Esophagus muscularis mucosa (tissue), 4 donors: ENCODE results near the gene CREBZF. TPM values are rescaled to one million over a fixed set of nuclear protein-coding genes. Genes with fewer than 3 reads are reported as not detected.

Experiments used
- DNase-seq: peaks from one replicate; pipeline ENCODE4 v3.0.0-alpha.2; 2017; ENCODE audit errors: extremely low spot score
- H3K27ac ChIP-seq, 4 donors: fragments of 200-600 bp; sonication (generic); replicated peaks in 1 of 4; 1 replicate in 3 of 4; 2 replicates in 1 of 4; pipeline ENCODE4 v1.5.1; 2016 to 2019; ENCODE audit warnings: mild to moderate bottlenecking in 1 of 4
- H3K27me3 ChIP-seq, 4 donors: fragments of 200-600 bp; sonication (generic); one replicate each; pipeline versions ENCODE4 v1.5.1 to v1.6.0; 2016 to 2019
- H3K36me3 ChIP-seq, 4 donors: fragments of 200-600 bp; sonication (generic); one replicate each; pipeline ENCODE4 v1.5.1; 2016 to 2019
- H3K4me1 ChIP-seq, 4 donors: fragments of 200-600 bp; sonication (generic); one replicate each; pipeline ENCODE4 v1.5.1; 2016 to 2019
- H3K4me3 ChIP-seq, 4 donors: fragments of 200-600 bp; sonication (generic); 1 replicate in 2 of 4; 2 replicates in 2 of 4; pipeline ENCODE4 v1.5.1; 2016 to 2019; ENCODE audit warnings: mild to moderate bottlenecking in 4 of 4, moderate library complexity in 1 of 4
- H3K9me3 ChIP-seq, 4 donors: fragments of 200-600 bp; sonication (generic); 1 replicate in 3 of 4; 2 replicates in 1 of 4; pipeline ENCODE4 v1.5.1; 2016 to 2019
- CTCF ChIP-seq, 3 experiments: fragments of 200-600 bp in 2 of 3; fragments of 450-650 bp in 1 of 3; sonication (generic) in 2 of 3; IDR thresholded peaks; one replicate each; pipeline ENCODE4 v1.5.1; 2017 to 2019; ENCODE audit warnings: antibody characterized with exemption in 3 of 3, mild to moderate bottlenecking in 2 of 3, moderate library complexity in 1 of 3
- EP300 ChIP-seq: sonication (generic); formaldehyde crosslinking; IDR thresholded peaks from one replicate; pipeline ENCODE4 v1.6.1; 2017; ENCODE audit warnings: antibody characterized with exemption
- POLR2A ChIP-seq: fragments of 450-650 bp; IDR thresholded peaks from one replicate; pipeline ENCODE4 v1.6.1; 2017; ENCODE audit warnings: antibody characterized with exemption, moderate library complexity, mild to moderate bottlenecking, low read depth
- POLR2AphosphoS5 ChIP-seq, 2 donors: sonication (generic); formaldehyde crosslinking; IDR thresholded peaks; one replicate each; pipeline ENCODE4 v1.6.1; 2017; ENCODE audit warnings: antibody characterized with exemption in 2 of 2
- WGBS: methylation state at CpG from one replicate; pipeline ENCODE4 v1.1.5; 2018; 5-methylcytosine and 5-hydroxymethylcytosine counted together
- intact Hi-C: fragments of 100-400 bp; cut with DNase I; formaldehyde crosslinking; loops from one replicate; pipeline ENCODE4 v1.15.1; 2023
- total RNA-seq, 4 donors: library from RNA; depleted of rRNA; stranded (reverse); fragments of >200 nt; gene quantifications; one replicate each; pipeline versions ENCODE4 v1.1.0 to v1.2.1, GENCODE V29; 2016

Gene CREBZF
- total RNA-seq, 4 donors from 2014 or later, result 34.8 to 60.6 (median 37.0) TPM

- Histone ChIP-seq H3K27ac (no peak overlapping the region), H3K9me3 (no peaks in the 10 kb centered on the region), H3K36me3 (peaks cover 0 to 6% (median 2%) of the 10 kb centered on the region in 4 donors), H3K4me3 (no peak overlapping the region), H3K27me3 (no peaks in the 10 kb centered on the region), H3K4me1 (peaks cover 7 to 9% (median 8%) of the 10 kb centered on the region in 4 donors)
- WGBS, result 52% methylated on average over 2 of the region's 2 CpGs
- DNase-seq, result no peak
- intact Hi-C loops, result no loop called here
- no peak for TF ChIP-seq EP300
- TF ChIP-seq POLR2A, result no peak
- no peak for TF ChIP-seq POLR2AphosphoS5 (IDR thresholded peaks at IDR 0.05)
- no peak for TF ChIP-seq CTCF (IDR thresholded peaks at IDR 0.05)
Observed at GRCh38 chr11:85643191-85643614, 21.7 kb downstream of the CREBZF start.

GRCh38 chr11:85634747-85635146 is 30.2 kb downstream of the CREBZF start:
- no peak for DNase-seq
- intact Hi-C loops, result no loop called here
- peaks cover 23 to 66% (median 45%) of the 10 kb centered on the region in 4 donors for H3K36me3 ChIP-seq
- peaks cover 3 to 15% (median 8%) of the 10 kb centered on the region in 4 donors for H3K4me1 ChIP-seq
- TF ChIP-seq EP300 (no peak), POLR2A (no peak), POLR2AphosphoS5 (IDR thresholded peaks at IDR 0.05) (no peak), CTCF (IDR thresholded peaks at IDR 0.05) (no peak)
- no peak overlapping the region for H3K4me3 ChIP-seq
- H3K27ac ChIP-seq, result no peak overlapping the region
- no peaks in the 10 kb centered on the region for H3K9me3 ChIP-seq
- 83% methylated on average over 3 of the region's 3 CpGs for WGBS
- H3K27me3 ChIP-seq, result no peaks in the 10 kb centered on the region

- H3K9me3 ChIP-seq, result no peaks in the 10 kb centered on the region
- H3K27me3 ChIP-seq, result no peaks in the 10 kb centered on the region
- intact Hi-C loops, result loop anchor here (2.0 kb wide), 2 partner anchors 20 to 36 kb away; partner anchors contain the start of gene CREBZF
- WGBS, result 2% methylated on average over 13 of the region's 13 CpGs
- H3K27ac ChIP-seq, result peak overlapping the region; percentile 79 to 97 (median 92)
- no peak for DNase-seq
- H3K4me1 ChIP-seq, result peaks cover 10 to 49% (median 42%) of the 10 kb centered on the region in 4 donors
- H3K36me3 ChIP-seq, result peaks cover 0 to 21% (median 10%) of the 10 kb centered on the region in 4 donors
- TF ChIP-seq POLR2AphosphoS5 (IDR thresholded peaks at IDR 0.05) (no peak), EP300 (no peak), POLR2A (no peak), CTCF (IDR thresholded peaks at IDR 0.05) (no peak)
- H3K4me3 ChIP-seq, result peak overlapping the region; percentile 69 to 81 (median 78)
Observed at GRCh38 chr11:85628771-85629341, 36.1 kb downstream of the CREBZF start.

GRCh38 chr11:85627998-85628770 is 36.7 kb downstream of the CREBZF start, which contains the start of gene TMEM126B:
TSS of gene TMEM126B (plus strand) at chr11:85628593. CDS start at chr11:85628608, 15 bp downstream.
- Histone ChIP-seq H3K27me3 (no peaks in the 10 kb centered on the region), H3K4me3 (peak within 1 kb of the TSS; percentile 69 to 81 (median 78)), H3K4me1 (peaks cover 10 to 49% (median 42%) of the 10 kb centered on the region in 4 donors), H3K27ac (peak within 1 kb of the TSS; percentile 90 to 97 (median 95)), H3K36me3 (peaks cover 0 to 19% (median 9%) of the 10 kb centered on the region in 4 donors), H3K9me3 (no peaks in the 10 kb centered on the region)
- intact Hi-C loops, result loop anchor here (2.0 kb wide), 2 partner anchors 21 to 37 kb away; partner anchors contain the start of gene CREBZF
- DNase-seq, result peak; percentile 99
- TF ChIP-seq POLR2AphosphoS5 (IDR thresholded peaks at IDR 0.05), result peak; percentile 95 to 97
- peak; percentile 49 for TF ChIP-seq POLR2A
- peak; percentile 63 for TF ChIP-seq EP300
- no peak for TF ChIP-seq CTCF (IDR thresholded peaks at IDR 0.05)
- WGBS, result 1% methylated on average over 27 of the region's 41 CpGs
